Right lobe of liver (tissue), 4 donors: ENCODE measurements around the gene GMDS.

Source experiments
- CTCF ChIP-seq, 4 donors: fragments of 200-600 bp in 3 of 4; fragments of 450-650 bp in 1 of 4; IDR thresholded peaks; one replicate each; pipeline versions ENCODE4 v1.5.1 to v1.8.0; 2016 to 2022; ENCODE audit warnings: antibody characterized with exemption in 4 of 4, mild to moderate bottlenecking in 2 of 4
- POLR2A ChIP-seq: fragments of 450-650 bp; IDR thresholded peaks from one replicate; pipeline ENCODE4 v1.6.1; 2017; ENCODE audit warnings: antibody characterized with exemption, mild to moderate bottlenecking
- donor health status: DM: no; HTN: no; CAD: no.
- donor health status: DM: no; HTN: no; CAD: no.
- donor health status: DM: no; HTN: yes; CAD: no.

DNA sequence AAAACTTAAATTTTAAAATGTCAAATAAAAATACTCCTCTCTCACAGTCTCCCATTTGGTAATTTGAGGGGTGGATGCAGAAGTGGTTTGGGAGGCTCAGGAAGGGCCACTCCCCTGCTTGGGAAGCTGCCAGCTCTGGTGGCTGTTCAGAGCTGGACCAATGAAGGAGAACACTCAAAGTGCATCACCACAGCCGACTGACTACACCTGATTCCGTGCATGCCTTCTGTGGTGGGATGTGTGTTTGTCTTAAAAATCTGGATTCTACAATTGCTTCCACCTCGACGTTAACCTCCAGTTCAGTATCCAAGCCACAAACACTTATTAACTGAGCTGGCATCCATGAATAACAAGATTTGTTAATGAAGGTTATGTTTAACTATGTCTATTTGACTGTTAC, 498.4 kb downstream of the GMDS start:
- no peak for TF ChIP-seq CTCF (IDR thresholded peaks at IDR 0.05)
- no peak for TF ChIP-seq POLR2A
